CD8-positive, alpha-beta memory T cell (primary cell): Measurements from ENCODE around the gene AFAP1L1. TPM values are rescaled to one million over a fixed set of nuclear protein-coding genes. Genes with fewer than 3 reads are reported as not detected.

Source experiments
- CTCF ChIA-PET: fragments of 350-600 bp; sonication (Branson Sonifier 250); formaldehyde crosslinking; loops from one replicate; lab custom pipeline; 2021; ENCODE audit warnings: antibody characterized with exemption; lab: Charles Lee
- POLR2A ChIA-PET: fragments of 350-600 bp; sonication (Branson Sonifier 250); formaldehyde crosslinking; loops from one replicate; lab custom pipeline; 2021; ENCODE audit warnings: antibody characterized with exemption; lab: Charles Lee
- DNase-seq, 5 donors: peaks; one replicate each; pipeline versions ENCODE4 v3.0.0 to v3.0.0-alpha.2; 2020 to 2022; ENCODE audit warnings: mixed read lengths in 1 of 5
- H3K27ac ChIP-seq: one replicate; pipeline ENCODE4 v1.7.0; 2013; ENCODE audit warnings: low read depth, mild to moderate bottlenecking, low read length, moderate library complexity
- H3K27me3 ChIP-seq: 2 replicates; pipeline ENCODE4 v1.7.0; 2013; ENCODE audit warnings: low read length, mild to moderate bottlenecking; ENCODE audit not compliant: insufficient read depth, poor library complexity, severe bottlenecking
- H3K36me3 ChIP-seq: 2 replicates; pipeline ENCODE4 v1.7.0; 2013; ENCODE audit warnings: mild to moderate bottlenecking, low read length, moderate library complexity; ENCODE audit not compliant: insufficient read depth
- H3K4me1 ChIP-seq: 2 replicates; pipeline ENCODE4 v1.7.0; 2013; ENCODE audit warnings: mild to moderate bottlenecking, low read length, moderate library complexity; ENCODE audit not compliant: insufficient read depth
- H3K4me3 ChIP-seq: 2 replicates; pipeline ENCODE4 v1.7.0; 2013; ENCODE audit warnings: mild to moderate bottlenecking, low read length
- H3K9me3 ChIP-seq: 2 replicates; pipeline ENCODE4 v1.7.0; 2013; ENCODE audit warnings: mild to moderate bottlenecking, low read length
- H3K27ac Mint-ChIP-seq, 8 donors: one replicate each; pipeline ENCODE4 v1.8.0; 2020 to 2021; ENCODE audit warnings: mixed read lengths in 8 of 8, mild to moderate bottlenecking in 6 of 8, inconsistent platforms in 3 of 8, moderate library complexity in 3 of 8
- H3K27me3 Mint-ChIP-seq, 2 donors: one replicate each; pipeline ENCODE4 v1.8.0; 2020 to 2021; ENCODE audit warnings: mixed read lengths in 2 of 2, mild to moderate bottlenecking in 1 of 2, moderate library complexity in 1 of 2
- H3K36me3 Mint-ChIP-seq, 3 donors: one replicate each; pipeline ENCODE4 v1.8.0; 2020 to 2021; ENCODE audit warnings: mixed read lengths in 3 of 3, inconsistent platforms in 1 of 3, mild to moderate bottlenecking in 1 of 3
- H3K4me1 Mint-ChIP-seq, 3 donors: one replicate each; pipeline ENCODE4 v1.8.0; 2020 to 2021; ENCODE audit warnings: mixed read lengths in 3 of 3, inconsistent platforms in 1 of 3, mild to moderate bottlenecking in 1 of 3
- H3K4me3 Mint-ChIP-seq, 7 donors: one replicate each; pipeline ENCODE4 v1.8.0; 2020 to 2021; ENCODE audit warnings: mixed read lengths in 7 of 7, mild to moderate bottlenecking in 6 of 7, moderate library complexity in 4 of 7, inconsistent platforms in 2 of 7
- H3K9me3 Mint-ChIP-seq, 5 donors: one replicate each; pipeline ENCODE4 v1.8.0; 2020 to 2022; ENCODE audit warnings: mixed read lengths in 5 of 5, mild to moderate bottlenecking in 3 of 5, moderate library complexity in 2 of 5, inconsistent platforms in 1 of 5
- polyA plus RNA-seq: library from polyadenylated mRNA; unstranded; fragments of 300-500 nt; fragmentation: Illumina TruSeq; gene quantifications from one replicate; pipeline ENCODE4 v1.2.3, GENCODE V29; 2021
- total RNA-seq, 2 experiments: library from RNA; stranded (reverse); gene quantifications; one replicate each; pipeline ENCODE4 v1.2.3, GENCODE V29; 2021

The AFAP1L1 gene
- total and polyA plus RNA-seq, 3 experiments from 2014 or later, result 0.18 TPM; not detected in 2

GRCh38 chr5:149372076-149372795 is 100.6 kb downstream of the AFAP1L1 start:
- Histone ChIP-seq H3K4me3 (no peak overlapping the region), H3K9me3 (no peaks in the 10 kb centered on the region), H3K27me3 (no peaks in the 10 kb centered on the region), H3K4me1 (peaks cover 4% of the 10 kb centered on the region), H3K36me3 (no peaks in the 10 kb centered on the region), H3K27ac (no peak overlapping the region)
- H3K4me3 Mint-ChIP-seq, result no peak overlapping the region
- H3K36me3 Mint-ChIP-seq, result peaks cover 0 to 4% (median 4%) of the 10 kb centered on the region in 3 donors
- ChIA-PET CTCF (interaction anchor here (0.7 to 15.7 kb wide), 20 partner anchors 9 to 233 kb away, joined by 3 to 221 read pairs (median 5); partner anchors contain the start of genes GRPEL2 and PCYOX1L), POLR2A (no interaction called here)
- peaks cover 8 to 16% (median 12%) of the 10 kb centered on the region in 3 donors for H3K4me1 Mint-ChIP-seq
- no peak overlapping the region for H3K27ac Mint-ChIP-seq
- peaks cover 0 to 3% of the 10 kb centered on the region in 2 donors for H3K27me3 Mint-ChIP-seq
- no peaks in the 10 kb centered on the region for H3K9me3 Mint-ChIP-seq
- DNase-seq, result no peak

GRCh38 chr5:149372932-149373331 is 101.3 kb downstream of the AFAP1L1 start:
- POLR2A ChIA-PET, result interaction anchor here (1.1 kb wide), 1 partner anchor 15 kb away, joined by 3 read pairs; the partner anchor contains the start of gene PCYOX1L
- peaks cover 4 to 9% (median 8%) of the 10 kb centered on the region in 3 donors for H3K4me1 Mint-ChIP-seq

GRCh38 chr5:149374303-149374702 is 102.6 kb downstream of the AFAP1L1 start:
- no peak overlapping the region for H3K4me3 Mint-ChIP-seq
- H3K9me3 ChIP-seq, result no peaks in the 10 kb centered on the region
- CTCF ChIA-PET, result interaction anchor here (3.2 to 15.7 kb wide), 3 partner anchors 7 to 60 kb away, joined by 23 to 221 read pairs (median 25); no protein-coding TSS in a partner anchor
- DNase-seq, result no peak
- no peak overlapping the region for H3K27ac ChIP-seq
- peaks cover 0 to 3% of the 10 kb centered on the region in 2 donors for H3K27me3 Mint-ChIP-seq
- H3K4me3 ChIP-seq, result no peak overlapping the region
- no peaks in the 10 kb centered on the region for H3K36me3 ChIP-seq
- no peaks in the 10 kb centered on the region for H3K4me1 ChIP-seq
- POLR2A ChIA-PET, result no interaction called here
- no peaks in the 10 kb centered on the region for H3K27me3 ChIP-seq
- H3K36me3 Mint-ChIP-seq, result peaks cover 0 to 4% (median 0%) of the 10 kb centered on the region in 3 donors
- H3K27ac Mint-ChIP-seq, result no peak overlapping the region
- peaks cover 2 to 4% (median 4%) of the 10 kb centered on the region in 3 donors for H3K4me1 Mint-ChIP-seq
- no peaks in the 10 kb centered on the region for H3K9me3 Mint-ChIP-seq

More at GRCh38 chr5:149372932-149373331, 101.3 kb downstream of the AFAP1L1 start:
- CTCF ChIA-PET, result interaction anchor here (0.7 to 15.7 kb wide), 5 partner anchors 8 to 58 kb away, joined by 4 to 221 read pairs (median 25); partner anchors contain the start of gene PCYOX1L
- Histone ChIP-seq H3K27me3 (no peaks in the 10 kb centered on the region), H3K36me3 (no peaks in the 10 kb centered on the region), H3K27ac (no peak overlapping the region), H3K9me3 (no peaks in the 10 kb centered on the region), H3K4me3 (no peak overlapping the region), H3K4me1 (no peaks in the 10 kb centered on the region)
- Mint-ChIP-seq H3K36me3 (peaks cover 0 to 4% (median 3%) of the 10 kb centered on the region in 3 donors), H3K4me3 (no peak overlapping the region), H3K27ac (no peak overlapping the region), H3K27me3 (peaks cover 0 to 3% of the 10 kb centered on the region in 2 donors), H3K9me3 (no peaks in the 10 kb centered on the region)
- no peak for DNase-seq

GRCh38 chr5:149374801-149375200 is 103.1 kb downstream of the AFAP1L1 start:
- no peak overlapping the region for H3K4me3 Mint-ChIP-seq
- no peaks in the 10 kb centered on the region for H3K9me3 Mint-ChIP-seq
- no peak overlapping the region for H3K4me3 ChIP-seq
- H3K4me1 ChIP-seq, result no peaks in the 10 kb centered on the region
- H3K36me3 Mint-ChIP-seq, result peaks cover 0 to 4% (median 0%) of the 10 kb centered on the region in 3 donors
- ChIA-PET CTCF (interaction anchor here (1.6 to 15.7 kb wide), 2 partner anchors 8 to 60 kb away, joined by 4 to 221 read pairs; no protein-coding TSS in a partner anchor), POLR2A (no interaction called here)
- no peaks in the 10 kb centered on the region for H3K27me3 ChIP-seq
- H3K27me3 Mint-ChIP-seq, result peaks cover 0 to 3% of the 10 kb centered on the region in 2 donors
- H3K36me3 ChIP-seq, result no peaks in the 10 kb centered on the region
- peaks cover 2 to 4% (median 4%) of the 10 kb centered on the region in 3 donors for H3K4me1 Mint-ChIP-seq
- no peak overlapping the region for H3K27ac Mint-ChIP-seq
- no peak for DNase-seq
- H3K9me3 ChIP-seq, result no peaks in the 10 kb centered on the region
- no peak overlapping the region for H3K27ac ChIP-seq

GRCh38 chr5:149375434-149375833 is 103.8 kb downstream of the AFAP1L1 start:
- H3K27me3 Mint-ChIP-seq, result peaks cover 2 to 6% of the 10 kb centered on the region in 2 donors
- H3K9me3 ChIP-seq, result no peaks in the 10 kb centered on the region
- peaks cover 0 to 4% (median 0%) of the 10 kb centered on the region in 3 donors for H3K36me3 Mint-ChIP-seq
- H3K9me3 Mint-ChIP-seq, result no peaks in the 10 kb centered on the region
- no peak overlapping the region for H3K4me3 ChIP-seq
- H3K36me3 ChIP-seq, result no peaks in the 10 kb centered on the region
- DNase-seq, result no peak
- H3K4me1 ChIP-seq, result no peaks in the 10 kb centered on the region
- CTCF ChIA-PET, result interaction anchor here (1.0 to 15.7 kb wide), 3 partner anchors 8 to 61 kb away, joined by 3 to 221 read pairs (median 4); no protein-coding TSS in a partner anchor
- H3K4me1 Mint-ChIP-seq, result peaks cover 2 to 4% (median 4%) of the 10 kb centered on the region in 3 donors
- no peak overlapping the region for H3K27ac ChIP-seq
- no peak overlapping the region for H3K27ac Mint-ChIP-seq
- POLR2A ChIA-PET, result no interaction called here
- no peaks in the 10 kb centered on the region for H3K27me3 ChIP-seq
- H3K4me3 Mint-ChIP-seq, result no peak overlapping the region

- Mint-ChIP-seq H3K9me3 (no peaks in the 10 kb centered on the region), H3K27ac (no peak overlapping the region), H3K4me3 (no peak overlapping the region), H3K27me3 (peaks cover 5 to 8% of the 10 kb centered on the region in 2 donors), H3K4me1 (peaks cover 2 to 4% (median 4%) of the 10 kb centered on the region in 3 donors), H3K36me3 (peaks cover 0 to 4% (median 0%) of the 10 kb centered on the region in 3 donors)
- ChIA-PET POLR2A (no interaction called here), CTCF (interaction anchor here (1.0 to 15.7 kb wide), 3 partner anchors 8 to 61 kb away, joined by 3 to 221 read pairs (median 4); no protein-coding TSS in a partner anchor)
- Histone ChIP-seq H3K4me1 (no peaks in the 10 kb centered on the region), H3K36me3 (no peaks in the 10 kb centered on the region), H3K4me3 (no peak overlapping the region), H3K27ac (no peak overlapping the region), H3K9me3 (no peaks in the 10 kb centered on the region), H3K27me3 (no peaks in the 10 kb centered on the region)
- no peak for DNase-seq
Measured at GRCh38 chr5:149376104-149376503, 104.4 kb downstream of the AFAP1L1 start.

- H3K27ac ChIP-seq, result no peak overlapping the region
- H3K27ac Mint-ChIP-seq, result peak overlapping the region in 1 of 8 donors; percentile 60
- no peaks in the 10 kb centered on the region for H3K36me3 ChIP-seq
- peaks cover 0 to 4% (median 0%) of the 10 kb centered on the region in 3 donors for H3K36me3 Mint-ChIP-seq
- POLR2A ChIA-PET, result no interaction called here
- peaks cover 8 to 10% of the 10 kb centered on the region in 2 donors for H3K27me3 Mint-ChIP-seq
- H3K4me3 ChIP-seq, result no peak overlapping the region
- H3K4me1 ChIP-seq, result no peaks in the 10 kb centered on the region
- no peaks in the 10 kb centered on the region for H3K9me3 Mint-ChIP-seq
- CTCF ChIA-PET, result interaction anchor here (0.9 to 15.7 kb wide), 3 partner anchors 11 to 62 kb away, joined by 3 to 221 read pairs (median 4); no protein-coding TSS in a partner anchor
- H3K4me3 Mint-ChIP-seq, result no peak overlapping the region
- no peaks in the 10 kb centered on the region for H3K27me3 ChIP-seq
- H3K9me3 ChIP-seq, result no peaks in the 10 kb centered on the region
- DNase-seq, result no peak
- peaks cover 0 to 3% (median 2%) of the 10 kb centered on the region in 3 donors for H3K4me1 Mint-ChIP-seq
Measured at GRCh38 chr5:149376711-149377447, 105.2 kb downstream of the AFAP1L1 start.
